Stimulated activated CD4-positive, alpha-beta T cell treated with anti-CD3 and anti-CD28 coated beads, TNF-alpha, amount 100 ng/mL, for 48 hours (primary cell): ENCODE data around the gene FAM25G.
"Not testable (repeated sequence)": the region's sequence is repeated elsewhere in the genome, so short reads cannot be mapped to it uniquely, and the experiment has no call there.

Experiments
- DNase-seq, 3 donors: peaks; one replicate each; pipeline ENCODE4 v3.0.0-alpha.2; 2020; ENCODE audit warnings: low read depth in 3 of 3

The FAM25G gene

DNA sequence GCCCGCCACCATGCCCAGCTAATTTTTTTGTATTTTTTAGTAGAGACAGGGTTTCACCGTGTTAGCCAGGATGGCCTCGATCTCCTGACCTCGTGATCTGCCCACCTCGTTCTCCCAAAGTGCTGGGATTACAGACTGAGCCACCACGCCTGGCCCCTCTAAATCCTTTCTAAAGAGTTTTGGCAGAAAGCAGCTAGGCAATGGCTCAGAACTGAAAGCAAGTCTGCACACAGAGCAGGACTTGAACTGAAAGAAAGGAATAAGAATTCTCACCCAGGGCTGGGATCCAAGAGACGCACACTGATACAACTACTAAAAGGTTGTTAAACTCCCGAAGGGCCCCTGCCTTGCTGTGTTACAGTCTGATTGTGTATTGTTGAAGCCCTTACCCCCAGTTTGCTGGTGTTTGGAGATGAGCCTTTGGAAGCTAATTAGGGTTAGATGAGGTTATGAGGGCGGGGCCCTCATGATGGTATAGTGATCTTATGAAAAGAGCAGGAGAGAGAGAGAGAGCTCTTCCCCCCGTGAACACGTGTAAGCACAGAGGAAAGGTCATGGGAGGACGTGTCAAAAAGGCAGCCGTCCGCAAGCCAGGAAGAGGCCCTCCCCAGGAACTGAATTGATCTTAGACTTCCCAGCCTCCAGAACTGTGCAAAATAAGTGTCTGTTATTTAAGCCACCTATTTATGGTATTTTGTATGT, 26.1 kb downstream of the FAM25G start:
- not testable (repeated sequence) for DNase-seq

DNA sequence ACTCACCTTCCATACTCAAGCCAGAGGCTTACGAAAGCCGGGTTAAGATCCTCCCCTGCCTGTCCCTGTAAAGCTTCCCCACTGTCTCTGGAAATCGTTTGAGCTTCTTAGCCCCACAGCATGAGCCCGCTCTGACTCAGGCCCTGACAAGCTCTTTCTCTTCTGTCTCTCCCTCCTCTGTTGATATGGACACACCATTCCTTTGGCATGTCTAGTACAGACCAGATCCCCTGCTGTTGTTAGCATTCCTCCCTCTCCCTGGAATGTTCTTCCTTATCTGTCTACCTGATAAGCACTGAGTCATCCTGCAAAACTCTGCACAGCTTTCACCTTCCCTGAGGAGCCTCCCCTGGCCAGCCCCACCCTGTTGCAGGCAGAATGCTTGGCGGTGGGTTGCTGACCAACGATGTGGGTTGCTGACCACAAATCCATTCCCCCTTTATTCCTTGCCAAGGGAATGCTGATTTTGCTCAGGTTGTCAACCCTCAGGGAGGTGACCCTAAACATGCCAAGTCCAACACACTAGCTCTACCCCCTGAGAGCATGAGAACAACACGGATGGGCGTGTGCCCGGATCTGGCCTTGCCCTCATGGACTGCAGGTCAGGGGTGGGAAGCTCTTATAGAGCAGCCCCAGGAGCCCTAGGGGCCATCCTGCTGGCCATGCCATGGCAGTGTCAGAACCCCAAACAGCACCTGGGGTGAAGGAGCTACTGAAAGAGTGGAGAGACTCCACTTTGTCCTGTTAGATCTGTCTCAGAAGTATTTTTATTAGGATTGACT, 28.7 kb downstream of the FAM25G start:
- not testable (repeated sequence) for DNase-seq

GRCh38 chr10:47461261-47461687, 30.2 kb downstream of the FAM25G start:
- peak in 1 of 3 donors; percentile 19 for DNase-seq

DNA sequence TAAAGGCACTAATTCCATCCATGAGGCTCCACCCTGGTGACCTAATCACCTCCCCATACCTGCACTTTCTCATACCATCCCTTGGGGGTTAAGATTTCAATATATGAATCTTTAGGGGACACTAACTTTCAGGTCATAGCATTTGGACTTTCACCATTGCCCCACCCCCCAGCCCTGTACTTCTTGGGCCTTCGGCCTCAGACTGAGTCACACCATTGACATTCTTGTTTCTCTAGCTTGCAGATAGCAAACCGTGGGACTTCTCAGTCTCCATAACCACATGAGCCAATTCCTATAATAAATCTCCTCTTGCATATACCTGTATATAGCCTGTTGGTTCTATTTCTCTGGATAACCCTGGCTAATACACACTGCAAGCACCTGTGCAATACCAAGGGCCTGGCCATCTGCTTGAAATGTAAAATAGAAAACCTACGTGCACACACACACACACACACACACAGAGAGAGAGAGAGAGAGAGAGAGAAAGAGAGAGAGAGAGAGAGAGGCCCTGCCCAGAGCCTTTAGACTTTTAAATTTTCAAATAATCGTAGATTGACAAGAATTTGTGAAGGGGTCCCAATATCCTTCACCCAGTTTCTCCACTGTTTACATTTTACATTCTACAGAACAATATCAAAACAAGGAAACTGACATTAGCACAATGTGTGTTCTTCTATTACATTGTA, 32.9 kb downstream of the FAM25G start:
- no peak for DNase-seq

GRCh38 chr10:47457826-47458225, 33.7 kb downstream of the FAM25G start:
- no peak for DNase-seq

DNA sequence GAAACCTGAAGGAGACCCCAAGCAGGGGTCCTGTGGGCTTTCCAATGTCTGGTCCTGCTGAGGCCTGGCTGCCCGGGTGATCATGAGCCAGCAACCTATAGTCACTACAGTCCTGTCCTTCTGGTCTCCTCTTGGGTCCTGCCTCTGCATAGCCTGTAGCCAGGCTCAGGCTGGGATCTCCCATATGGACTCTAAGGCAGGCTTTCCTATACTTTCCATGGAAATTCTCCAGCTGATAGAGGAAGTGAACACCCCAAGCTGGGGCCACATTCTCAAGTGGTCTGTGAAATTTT, 34.0 kb downstream of the FAM25G start:
- no peak for DNase-seq

GRCh38 chr10:47456794-47457527, 34.5 kb downstream of the FAM25G start:
- no peak for DNase-seq

DNA sequence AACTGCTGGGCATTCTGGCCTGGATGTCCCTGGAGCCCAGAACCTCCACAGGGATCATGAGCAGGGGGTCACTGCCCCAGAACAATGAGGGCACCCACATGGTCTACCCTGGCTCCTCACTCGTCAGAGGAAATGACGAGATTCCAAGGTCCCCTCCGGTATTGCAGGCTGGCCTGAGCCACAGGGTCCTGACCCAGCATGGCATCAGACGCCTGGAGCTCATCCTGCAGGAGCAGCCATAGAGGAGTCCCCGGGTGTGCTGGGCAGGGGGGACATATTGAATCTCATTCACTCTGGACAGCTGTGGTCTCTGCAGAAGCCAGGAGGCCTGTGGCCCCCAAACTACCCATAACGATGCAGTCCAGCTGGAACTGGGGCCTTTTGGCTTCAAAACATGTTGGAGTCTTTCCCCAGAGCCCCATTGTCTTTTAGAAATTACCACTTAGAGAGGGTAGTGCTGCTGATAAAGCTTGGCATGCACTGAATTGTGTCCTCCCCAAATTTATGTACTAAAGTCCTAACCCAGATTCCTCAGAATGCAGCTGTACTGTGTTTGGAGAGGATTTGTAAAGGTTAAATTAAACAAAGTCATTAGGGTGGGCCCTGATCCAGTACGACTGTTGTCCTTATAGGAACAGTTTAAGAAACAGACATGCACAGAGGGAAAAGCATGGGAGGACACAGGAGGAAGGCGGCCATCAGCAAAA, 35.3 kb downstream of the FAM25G start:
- no peak for DNase-seq

DNA sequence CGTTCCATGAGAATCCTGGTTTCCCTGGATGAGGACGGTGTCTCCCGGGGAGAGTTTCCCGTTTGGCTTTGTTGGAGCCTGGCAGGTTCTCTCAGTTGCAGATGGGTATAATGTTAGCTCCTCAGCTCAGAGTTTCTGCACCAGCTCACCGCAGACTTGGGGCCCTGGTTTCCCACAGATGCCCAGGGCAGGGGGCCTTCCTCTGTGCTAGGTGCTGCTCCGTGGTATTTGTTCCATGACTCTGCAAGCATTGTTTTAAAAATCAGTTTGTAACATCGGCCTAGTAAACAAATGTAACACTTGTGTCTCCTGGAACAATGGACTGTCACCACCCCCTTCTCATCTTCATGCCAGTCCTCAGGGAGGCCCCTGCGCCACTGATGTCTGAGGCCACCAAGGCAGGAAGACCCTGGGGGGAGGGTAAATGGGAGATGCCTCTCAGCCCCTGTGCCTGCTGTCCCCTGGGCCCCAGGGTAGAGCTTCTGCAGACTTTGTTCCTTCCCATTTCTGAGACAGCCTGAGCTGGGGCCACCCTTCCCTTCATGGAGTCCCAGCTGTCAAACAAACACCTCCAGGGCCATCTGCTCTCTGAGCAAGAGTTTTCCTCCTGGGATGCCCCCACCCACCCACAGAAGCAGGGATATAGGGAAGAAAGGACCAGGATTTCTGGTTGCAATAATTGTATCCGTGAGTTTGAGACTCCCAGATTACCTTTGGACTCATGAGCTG, 36.0 kb downstream of the FAM25G start:
- not testable (repeated sequence) for DNase-seq

DNA sequence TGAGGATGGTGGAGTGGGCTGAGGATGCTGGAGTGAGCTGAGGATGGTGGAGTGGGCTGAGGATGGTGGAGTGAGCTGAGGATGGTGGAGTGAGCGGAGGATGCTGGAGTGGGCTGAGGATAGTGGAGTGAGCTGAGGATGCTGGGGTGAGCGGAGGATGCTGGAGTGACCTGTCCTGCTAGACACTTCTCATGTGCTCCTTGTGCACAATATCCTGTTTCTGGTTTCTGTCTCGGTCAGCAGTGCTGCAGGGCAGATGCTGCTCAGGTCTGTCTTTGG, 36.8 kb downstream of the FAM25G start:
- DNase-seq, result no peak

- no peak for DNase-seq
Observed at GRCh38 chr10:47454008-47454779, 37.3 kb downstream of the FAM25G start.

DNA sequence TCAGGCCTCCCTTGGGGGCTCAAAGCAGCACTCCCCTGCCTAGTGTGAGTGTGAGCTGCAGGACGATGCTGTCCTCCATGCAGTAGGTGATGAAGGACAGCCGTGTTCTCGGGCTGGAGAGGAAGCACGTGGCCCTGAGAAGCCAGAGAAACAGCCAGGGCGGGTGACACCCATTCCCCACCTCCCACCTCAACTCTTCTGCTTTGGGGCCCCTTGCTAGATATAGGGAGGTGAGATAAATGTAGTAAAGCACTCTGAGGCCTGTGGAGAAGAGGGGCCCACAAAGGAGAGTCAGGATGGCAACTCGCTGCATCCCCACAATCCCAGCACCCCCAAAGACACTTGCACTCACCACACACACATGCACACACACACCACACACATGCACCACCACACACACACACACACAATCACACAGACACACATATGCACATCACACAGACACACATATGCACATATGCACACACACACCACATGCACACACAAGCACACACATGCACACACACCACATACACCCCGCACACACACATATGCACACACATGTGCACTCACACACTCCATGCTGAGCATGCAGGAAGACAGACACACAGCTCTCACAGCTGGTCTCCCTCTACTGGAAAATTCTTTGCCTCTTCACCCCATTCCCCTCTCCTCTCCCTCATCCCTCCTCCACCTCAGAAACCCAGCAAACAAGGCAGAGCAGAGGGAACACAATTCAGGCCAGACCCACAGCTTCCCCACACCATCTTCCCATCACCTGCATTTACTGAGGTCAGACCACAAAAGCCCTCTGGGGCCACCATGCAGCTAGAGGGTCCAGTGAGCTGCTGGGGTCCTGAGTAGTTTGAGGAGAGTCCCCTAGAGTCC, 38.1 kb downstream of the FAM25G start:
- DNase-seq, result no peak

- no peak for DNase-seq
Observed at GRCh38 chr10:47452495-47453140, 38.9 kb downstream of the FAM25G start.

DNA sequence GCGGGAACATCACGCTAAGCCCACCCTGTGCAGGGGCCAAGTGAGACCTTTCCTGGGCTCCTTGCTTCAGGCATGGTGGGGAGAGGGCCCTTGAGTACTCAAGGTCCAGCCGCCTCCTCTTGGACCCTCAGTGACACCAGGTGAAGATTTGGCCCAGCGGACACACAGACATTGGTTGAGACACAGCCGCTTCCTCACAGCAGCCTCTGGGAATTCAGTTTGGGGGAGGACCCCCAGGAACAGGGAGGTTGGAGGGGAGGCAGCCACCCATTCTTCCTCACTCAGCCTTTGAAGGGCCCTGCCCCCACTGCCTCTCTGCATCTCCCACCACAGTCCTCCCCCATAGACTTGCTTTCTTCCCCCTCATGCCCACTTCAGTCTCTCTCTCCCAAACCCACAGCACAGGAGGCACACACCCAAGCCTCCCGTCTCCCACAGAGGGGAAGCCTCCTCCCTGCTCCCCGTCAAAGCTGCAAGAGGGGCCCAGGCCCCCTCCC, 39.5 kb downstream of the FAM25G start:
- DNase-seq, result no peak

DNA sequence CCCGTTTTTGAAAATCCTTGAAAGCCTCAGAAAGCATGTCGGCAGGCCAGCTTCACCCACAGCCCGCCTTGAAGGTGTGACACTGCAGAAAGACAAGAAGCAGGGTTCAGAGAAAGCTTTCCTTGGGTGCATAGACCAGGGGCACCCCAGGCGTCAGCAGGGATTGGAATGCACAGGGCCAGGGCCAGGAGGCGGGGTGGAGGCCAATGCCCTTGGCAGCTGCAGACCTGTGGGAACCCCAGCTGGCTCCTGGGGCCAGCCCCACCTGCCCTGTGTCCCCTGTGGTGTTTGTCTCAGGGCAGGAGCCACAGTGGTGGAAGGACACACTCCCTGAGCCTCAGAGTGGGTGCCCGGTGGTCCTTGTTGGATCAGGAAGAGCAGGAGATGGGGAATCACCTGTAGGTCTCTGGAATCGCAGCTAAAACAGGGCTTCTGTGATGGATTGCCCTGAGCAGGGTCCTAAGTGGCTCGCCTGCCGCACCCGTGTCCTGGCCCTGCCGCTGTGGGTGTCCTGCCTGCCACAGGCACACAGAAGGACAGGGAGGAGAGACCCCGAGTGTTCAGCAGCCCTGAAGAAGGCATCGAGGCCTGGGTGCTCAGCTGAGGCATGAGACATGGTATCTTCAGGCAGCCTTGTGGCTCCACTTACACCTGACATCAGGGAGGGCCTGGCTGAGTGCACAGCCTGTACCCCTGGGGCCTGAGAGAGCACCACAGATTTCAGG, 40.1 kb downstream of the FAM25G start:
- no peak for DNase-seq

GRCh38 chr10:47450442-47450841, 41.1 kb downstream of the FAM25G start:
- DNase-seq, result no peak

- no peak for DNase-seq
Observed at GRCh38 chr10:47449979-47450378, 41.5 kb downstream of the FAM25G start.
